AG10803 (cell line): ENCODE results near the gene FAM107B.

Experiments
- DNase-seq: peaks from one replicate; pipeline ENCODE4 v3.0.0; 2010; ENCODE audit warnings: low read depth
- H3K4me3 ChIP-seq: 2 replicates; pipeline ENCODE4 v1.5.1; 2011; ENCODE audit warnings: mild to moderate bottlenecking, low read length, control low read depth
- CTCF ChIP-seq: conservative IDR thresholded peaks from 2 replicates; pipeline ENCODE4 v1.5.1; 2011; ENCODE audit warnings: mild to moderate bottlenecking, low read length, control low read depth, inconsistent platforms

FAM107B gene

GRCh38 chr10:14625765-14626525 lies 148.8 kb downstream of the FAM107B start:
- no peak overlapping the region for H3K4me3 ChIP-seq
- no peak for TF ChIP-seq CTCF
- DNase-seq: no peak

GRCh38 chr10:14625192-14625631 lies 149.5 kb downstream of the FAM107B start:
- TF ChIP-seq CTCF: no peak
- no peak for DNase-seq
- no peak overlapping the region for H3K4me3 ChIP-seq

GRCh38 chr10:14624600-14624999 lies 150.1 kb downstream of the FAM107B start:
- TF ChIP-seq CTCF: no peak
- no peak for DNase-seq
- H3K4me3 ChIP-seq: no peak overlapping the region

- no peak for TF ChIP-seq CTCF
- H3K4me3 ChIP-seq: no peak overlapping the region
- DNase-seq: no peak
Measured at GRCh38 chr10:14623931-14624330, 150.8 kb downstream of the FAM107B start.

- H3K4me3 ChIP-seq: no peak overlapping the region
Measured at GRCh38 chr10:14621037-14621436, 153.7 kb downstream of the FAM107B start.

GRCh38 chr10:14618674-14619073 lies 156.0 kb downstream of the FAM107B start:
- no peak for DNase-seq
- TF ChIP-seq CTCF: no peak
- H3K4me3 ChIP-seq: no peak overlapping the region

More at GRCh38 chr10:14621037-14621436, 153.7 kb downstream of the FAM107B start:
- no peak for TF ChIP-seq CTCF
- DNase-seq: no peak

GRCh38 chr10:14617852-14618251 lies 156.8 kb downstream of the FAM107B start:
- peak; percentile 40; the same call in 1 of the 2 replicates for TF ChIP-seq CTCF
- DNase-seq: peak; percentile 59
- no peak overlapping the region for H3K4me3 ChIP-seq
